GM11168 (cell line): Measurements from ENCODE around the gene OTUB2.
"Not testable (repeated sequence)": the region's sequence is repeated elsewhere in the genome, so short reads cannot be mapped to it uniquely, and the experiment has no call there.

Experiments
- in situ Hi-C: fragments of 300-500 bp; cut with MboI; formaldehyde crosslinking; loops from one replicate; pipeline ENCODE4 v1.12.0; 2022; ENCODE audit warnings: low sequenced_read_pairs; ENCODE audit not compliant: unreplicated experiment

The OTUB2 gene

GRCh38 chr14:94051779-94052178 lies 25.6 kb downstream of the OTUB2 start:
- in situ Hi-C loops: loop anchor here (10.0 kb wide), 1 partner anchor 73 kb away; the partner anchor contains the start of gene IFI27L2

- in situ Hi-C loops: loop anchor here (10.0 kb wide), 1 partner anchor 73 kb away; the partner anchor contains the start of gene IFI27L2
Measured at GRCh38 chr14:94052199-94052598, 26.1 kb downstream of the OTUB2 start.

- in situ Hi-C loops: loop anchor here (10.0 kb wide), 1 partner anchor 72 kb away; the partner anchor contains the start of gene IFI27L2
Measured at GRCh38 chr14:94052662-94053061, 26.5 kb downstream of the OTUB2 start.

- in situ Hi-C loops: loop anchor here (10.0 kb wide), 1 partner anchor 70 kb away; the partner anchor contains the start of gene IFI27L2
Measured at GRCh38 chr14:94054401-94054800, 28.3 kb downstream of the OTUB2 start.

- in situ Hi-C loops: loop anchor here (10.0 kb wide), 1 partner anchor 70 kb away; the partner anchor contains the start of gene IFI27L2
Measured at GRCh38 chr14:94054936-94055335, 28.8 kb downstream of the OTUB2 start.

- in situ Hi-C loops: loop anchor here (10.0 kb wide), 1 partner anchor 68 kb away; the partner anchor contains the start of gene IFI27L2
Measured at GRCh38 chr14:94056579-94057308, 30.6 kb downstream of the OTUB2 start.

- in situ Hi-C loops: loop anchor here (10.0 kb wide), 1 partner anchor 67 kb away; the partner anchor contains the start of gene IFI27L2
Measured at GRCh38 chr14:94058128-94058673, 32.1 kb downstream of the OTUB2 start.

GRCh38 chr14:94058674-94059138 lies 32.6 kb downstream of the OTUB2 start:
- in situ Hi-C loops: loop anchor here (10.0 kb wide), 1 partner anchor 66 kb away; the partner anchor contains the start of gene IFI27L2

- in situ Hi-C loops: loop anchor here (10.0 kb wide), 1 partner anchor 65 kb away; the partner anchor contains the start of gene IFI27L2
Measured at GRCh38 chr14:94059998-94060397, 33.9 kb downstream of the OTUB2 start.

- in situ Hi-C loops: no loop called here
Measured at GRCh38 chr14:94062344-94062940, 36.3 kb downstream of the OTUB2 start.

- in situ Hi-C loops: no loop called here
Measured at GRCh38 chr14:94066089-94066676, 40.0 kb downstream of the OTUB2 start.

GRCh38 chr14:94072076-94072475 lies 45.9 kb downstream of the OTUB2 start:
- in situ Hi-C loops: not testable (repeated sequence)

- in situ Hi-C loops: no loop called here
Measured at GRCh38 chr14:94074534-94074933, 48.4 kb downstream of the OTUB2 start.

GRCh38 chr14:94075008-94075407 lies 48.9 kb downstream of the OTUB2 start:
- in situ Hi-C loops: no loop called here

- in situ Hi-C loops: no loop called here
Measured at GRCh38 chr14:94077111-94077821, 51.1 kb downstream of the OTUB2 start.

- in situ Hi-C loops: no loop called here
Measured at GRCh38 chr14:94077823-94078222, 51.7 kb downstream of the OTUB2 start.

- in situ Hi-C loops: no loop called here
Measured at GRCh38 chr14:94079891-94080620, 53.9 kb downstream of the OTUB2 start.

- in situ Hi-C loops: no loop called here
Measured at GRCh38 chr14:94080621-94081385, 54.7 kb downstream of the OTUB2 start, which contains the start of the genes DDX24 and IFI27L1. TSS of gene DDX24 (minus strand) at chr14:94081202. CDS start at chr14:94079742, 1,460 bp downstream. TSS of gene IFI27L1 (plus strand) at chr14:94081310. CDS start at chr14:94096938, 15,628 bp downstream.
